ENCODE measurements around the gene JAK1. TPM values are rescaled to one million over a fixed set of nuclear protein-coding genes. Genes with fewer than 3 reads are reported as not detected.
"Not testable (repeated sequence)": the region's sequence is repeated elsewhere in the genome, so short reads cannot be mapped to it uniquely, and the experiment has no call there.

Gene JAK1
- total and polyA plus RNA-seq, 12 donors, result 23.4 to 155 (median 91.1) TPM

GRCh38 chr1:64920941-64921589 lies 45.3 kb downstream of the JAK1 start:
- Histone ChIP-seq H3K27ac (peak overlapping the region in 2 of 5 donors; percentile 6), H3K36me3 (replicated peaks in 1 of 2) (no peaks in the 10 kb centered on the region), H3K4me1 (replicated peaks in 1 of 2) (peaks cover 21 to 54% of the 10 kb centered on the region in 2 donors), H3K4me3 (no peak overlapping the region), H3K9me3 (replicated peaks in 1 of 3) (no peaks in the 10 kb centered on the region), H3K27me3 (no peaks in the 10 kb centered on the region)
- 28 to 51% (median 49%) methylated on average over 3 of the region's 3 CpGs for WGBS, 4 donors
- no peak for DNase-seq
- no peak for TF ChIP-seq POLR2A (IDR thresholded peaks at IDR 0.05)
- no peak for TF ChIP-seq CTCF (IDR thresholded peaks at IDR 0.05)
- intact Hi-C loops (cut with DNase I), result no loop called here

GRCh38 chr1:64919120-64919519 lies 47.2 kb downstream of the JAK1 start:
- 87 to 91% (median 89%) methylated on average over 7 of the region's 7 CpGs for WGBS, 4 donors
- not testable (repeated sequence) for H3K4me3 ChIP-seq

GRCh38 chr1:64917907-64918306 lies 48.4 kb downstream of the JAK1 start:
- peaks cover 21 to 49% of the 10 kb centered on the region in 2 donors for H3K4me1 ChIP-seq (replicated peaks in 1 of 2)
- H3K9me3 ChIP-seq (replicated peaks in 1 of 3), result no peaks in the 10 kb centered on the region
- no peak for TF ChIP-seq CTCF (IDR thresholded peaks at IDR 0.05)
- TF ChIP-seq POLR2A (IDR thresholded peaks at IDR 0.05), result no peak
- H3K4me3 ChIP-seq, result no peak overlapping the region
- no peak for DNase-seq
- H3K36me3 ChIP-seq (replicated peaks in 1 of 2), result no peaks in the 10 kb centered on the region
- no peaks in the 10 kb centered on the region for H3K27me3 ChIP-seq
- H3K27ac ChIP-seq, result peak overlapping the region in 1 of 5 donors; percentile 27
- intact Hi-C loops (cut with DNase I), result no loop called here

More at GRCh38 chr1:64919120-64919519, 47.2 kb downstream of the JAK1 start:
- intact Hi-C loops (cut with DNase I); H3K9me3 ChIP-seq (replicated peaks in 1 of 3); H3K36me3 ChIP-seq (replicated peaks in 1 of 2); H3K27ac ChIP-seq; DNase-seq; H3K27me3 ChIP-seq: not testable (repeated sequence)
- peaks cover 21 to 46% of the 10 kb centered on the region in 2 donors for H3K4me1 ChIP-seq (replicated peaks in 1 of 2)

GRCh38 chr1:64917328-64917861 lies 49.0 kb downstream of the JAK1 start:
- intact Hi-C loops (cut with DNase I), result no loop called here
- DNase-seq, result peak in 6 of 7 donors; percentile 28 to 79 (median 53)
- H3K4me3 ChIP-seq, result no peak overlapping the region
- TF ChIP-seq CTCF (IDR thresholded peaks at IDR 0.05) (no peak), POLR2A (IDR thresholded peaks at IDR 0.05) (no peak)
- WGBS, 4 donors, result 49 to 63% (median 63%) methylated on average over 3 of the region's 3 CpGs
- no peaks in the 10 kb centered on the region for H3K9me3 ChIP-seq (replicated peaks in 1 of 3)
- peaks cover 21 to 54% of the 10 kb centered on the region in 2 donors for H3K4me1 ChIP-seq (replicated peaks in 1 of 2)
- H3K27me3 ChIP-seq, result no peaks in the 10 kb centered on the region
- H3K36me3 ChIP-seq (replicated peaks in 1 of 2), result no peaks in the 10 kb centered on the region
- peak overlapping the region in 2 of 5 donors; percentile 11 to 27 for H3K27ac ChIP-seq
